ENCODE results near the gene TM9SF3. TPM values are rescaled to one million over a fixed set of nuclear protein-coding genes. Genes with fewer than 3 reads are reported as not detected.
A peak's percentile ranks its signal among the peaks of the same experiment; 100 is the strongest.

TM9SF3 gene
- 100 to 1,000 TPM in 1 of 2 experiments, 10 to 100 TPM in 1; 89.7 to 103 TPM for total RNA-seq
- 95.8 TPM for polyA plus RNA-seq

DNA sequence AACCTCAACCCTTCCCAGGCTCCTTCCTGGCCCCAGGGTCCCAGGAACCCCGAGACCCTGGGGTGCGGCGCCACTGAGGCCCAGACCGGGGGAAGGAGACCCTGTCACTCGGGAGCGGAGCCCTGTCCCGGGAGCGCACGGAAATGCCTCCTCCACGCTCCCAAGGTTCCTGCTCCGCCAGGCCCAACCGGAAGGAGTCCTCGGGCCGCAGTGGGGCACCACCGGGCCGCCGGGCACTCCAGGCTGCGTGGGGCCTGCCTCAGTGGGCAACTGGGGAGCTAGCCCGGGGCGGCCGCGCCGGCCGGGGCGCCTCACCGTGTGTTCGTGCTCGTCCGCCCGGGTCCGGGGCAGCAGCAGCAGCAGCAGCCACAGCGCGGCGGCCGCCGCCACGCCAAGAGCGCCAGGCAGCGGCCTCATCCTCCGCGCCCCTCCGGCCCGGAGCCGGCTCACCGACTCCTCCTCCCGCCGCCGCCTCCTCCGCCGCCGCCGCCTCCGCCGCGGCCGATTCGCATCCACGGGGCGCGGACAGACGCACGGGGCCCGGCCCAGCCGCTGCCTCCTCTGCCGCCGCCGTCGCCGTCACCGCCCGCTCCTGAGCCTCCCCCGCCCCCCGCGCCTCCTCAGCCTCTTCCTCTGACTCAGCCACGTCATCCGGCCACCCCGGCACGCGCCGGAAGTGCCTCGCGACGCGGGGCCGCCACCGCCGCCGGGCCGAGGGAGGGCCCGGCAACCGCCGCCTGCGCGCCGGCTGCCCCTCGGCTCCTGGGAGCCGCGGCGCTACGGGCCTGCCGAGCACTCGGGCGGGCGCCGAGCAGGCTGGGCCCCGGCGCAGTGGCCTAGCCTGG is at the start of gene TM9SF3:
TSS of gene TM9SF3 (minus strand) at position 594 of the 845 bp plus-strand sequence. CDS start at position 417, 177 bp downstream.
- Histone ChIP-seq H3K27me3 (ENCODE audit: insufficient read depth, low read length, poor library complexity, severe bottlenecking) (no peaks in the 10 kb centered on the region), H3K9me3 (ENCODE audit: low read length) (no peaks in the 10 kb centered on the region), H3K4me1 (ENCODE audit: insufficient read depth, low read length) (peaks cover 59% of the 10 kb centered on the region), H3K4me3 (ENCODE audit: low read length) (peak within 1 kb of the TSS; percentile 87), H3K36me3 (ENCODE audit: insufficient read depth, low read length) (no peaks in the 10 kb centered on the region), H3K27ac (ENCODE audit: low read depth, low read length) (peak within 1 kb of the TSS; percentile 98)
- peak within 1 kb of the TSS in 7 of 8 donors; percentile 96 to 100 (median 98) for H3K27ac Mint-ChIP-seq
- H3K4me3 Mint-ChIP-seq = peak within 1 kb of the TSS in 6 of 7 donors; percentile 91 to 99 (median 94)
- H3K36me3 Mint-ChIP-seq = peaks cover 0 to 19% (median 0%) of the 10 kb centered on the region in 3 donors
- ChIA-PET CTCF (interaction anchor here (0.6 to 1.3 kb wide), 3 partner anchors 23 to 692 kb away, joined by 3 to 5 read pairs (median 3); no protein-coding TSS in a partner anchor), POLR2A (no interaction called here)
- no peaks in the 10 kb centered on the region for H3K27me3 Mint-ChIP-seq
- no peaks in the 10 kb centered on the region for H3K9me3 Mint-ChIP-seq
- peak; percentile 90 to 96 (median 90) for DNase-seq
- peaks cover 42 to 47% (median 47%) of the 10 kb centered on the region in 3 donors for H3K4me1 Mint-ChIP-seq

DNA sequence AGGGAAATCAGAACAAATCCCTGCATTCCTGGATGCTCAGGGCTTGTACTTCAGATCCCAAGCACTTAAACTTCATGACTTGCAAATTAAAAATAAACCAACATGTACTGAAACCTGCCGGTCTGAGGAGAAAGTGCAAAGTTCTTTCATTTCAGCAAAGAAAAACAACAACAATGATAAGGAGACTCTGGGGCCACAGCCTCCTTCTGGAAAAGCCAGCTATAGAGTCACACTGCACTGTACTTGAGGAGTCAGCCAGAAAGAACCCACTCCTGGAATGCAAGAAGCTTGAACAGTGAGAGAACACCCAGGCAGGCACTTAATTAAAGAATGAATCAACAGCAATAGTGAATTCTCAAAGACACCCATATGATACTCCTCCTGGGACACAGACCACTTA is 49.7 kb upstream of the TM9SF3 start:
- POLR2A ChIA-PET = no interaction called here
- H3K27ac ChIP-seq (ENCODE audit: low read depth, low read length) = no peak overlapping the region
- H3K4me3 ChIP-seq (ENCODE audit: low read length) = no peak overlapping the region

DNA sequence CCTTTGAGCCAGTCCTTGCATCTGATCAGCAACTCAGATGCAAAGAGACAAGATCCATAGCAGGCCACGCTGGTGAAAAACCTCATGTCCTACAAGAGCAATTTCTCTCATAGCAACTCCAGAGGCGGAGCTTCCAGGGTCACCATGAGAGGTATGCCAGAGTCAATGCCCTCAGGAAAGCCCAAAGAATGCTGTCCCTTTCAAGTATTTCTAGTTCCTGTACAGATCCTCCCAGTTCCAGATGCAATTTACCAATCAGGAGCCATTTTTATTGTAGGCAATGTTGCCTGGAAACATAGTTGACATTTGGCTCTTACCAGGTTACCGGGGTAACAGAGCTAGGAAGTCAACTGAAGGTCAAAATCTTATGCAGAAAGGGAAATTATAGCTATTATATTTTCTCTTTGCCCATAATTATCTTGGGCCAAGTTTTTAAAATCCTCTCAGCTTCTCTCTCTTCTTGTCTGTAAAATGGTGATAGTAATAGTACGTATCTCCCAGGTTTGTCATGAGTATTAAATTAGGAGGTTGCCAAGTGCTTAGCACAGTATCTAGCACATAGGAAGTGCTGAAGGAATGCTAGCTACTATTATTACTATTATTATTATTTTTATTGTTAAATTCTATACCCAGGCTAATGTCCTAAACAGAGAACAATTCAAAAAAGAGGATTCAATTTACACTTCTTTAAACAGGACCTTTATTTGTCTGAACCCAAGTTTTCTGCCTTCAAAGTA is 46.3 kb upstream of the TM9SF3 start:
- POLR2A ChIA-PET = no interaction called here
- no peak overlapping the region for H3K4me3 Mint-ChIP-seq
- H3K27me3 ChIP-seq (ENCODE audit: insufficient read depth, low read length, poor library complexity, severe bottlenecking) = no peaks in the 10 kb centered on the region

More for the DNA sequence above, 49.7 kb upstream of the TM9SF3 start:
- CTCF ChIA-PET = interaction anchor here (0.6 kb wide), 1 partner anchor 388 kb away, joined by 3 read pairs; no protein-coding TSS in a partner anchor
- Histone ChIP-seq H3K27me3 (ENCODE audit: insufficient read depth, low read length, poor library complexity, severe bottlenecking) (no peaks in the 10 kb centered on the region), H3K4me1 (ENCODE audit: insufficient read depth, low read length) (no peaks in the 10 kb centered on the region), H3K36me3 (ENCODE audit: insufficient read depth, low read length) (no peaks in the 10 kb centered on the region), H3K9me3 (ENCODE audit: low read length) (no peaks in the 10 kb centered on the region)
- peaks cover 0 to 2% of the 10 kb centered on the region in 2 donors for H3K27me3 Mint-ChIP-seq
- peaks cover 5 to 6% (median 6%) of the 10 kb centered on the region in 3 donors for H3K4me1 Mint-ChIP-seq
- peaks cover 0 to 3% (median 1%) of the 10 kb centered on the region in 3 donors for H3K36me3 Mint-ChIP-seq
- DNase-seq = no peak
- no peaks in the 10 kb centered on the region for H3K9me3 Mint-ChIP-seq
- H3K27ac Mint-ChIP-seq = peak overlapping the region in 2 of 8 donors; percentile 15 to 23
- H3K4me3 Mint-ChIP-seq = no peak overlapping the region

DNA sequence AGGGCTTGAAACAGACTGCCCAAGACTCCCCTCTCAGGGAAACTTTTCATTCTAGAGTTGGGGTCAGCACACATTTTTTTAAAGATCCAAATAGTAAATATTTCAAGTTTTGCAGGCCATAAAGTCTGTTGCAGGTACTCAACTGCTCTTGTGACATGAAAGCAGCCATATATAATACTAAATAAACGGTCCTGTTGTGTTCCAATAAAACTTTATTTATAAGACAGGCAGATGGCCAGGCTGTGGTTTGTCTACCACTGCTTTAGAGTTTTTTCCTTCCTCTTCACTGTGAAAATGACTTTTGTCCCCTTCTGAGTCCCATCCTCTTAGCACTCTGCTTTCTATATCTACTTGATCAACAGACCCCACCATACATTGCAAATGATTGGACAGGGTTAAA is 40.5 kb upstream of the TM9SF3 start:
- H3K9me3 ChIP-seq (ENCODE audit: low read length) = no peaks in the 10 kb centered on the region
- peaks cover 5 to 16% (median 7%) of the 10 kb centered on the region in 3 donors for H3K36me3 Mint-ChIP-seq
- no peak overlapping the region for H3K4me3 ChIP-seq (ENCODE audit: low read length)
- POLR2A ChIA-PET = no interaction called here
- no peaks in the 10 kb centered on the region for H3K4me1 ChIP-seq (ENCODE audit: insufficient read depth, low read length)
- H3K27me3 Mint-ChIP-seq = no peaks in the 10 kb centered on the region
- no peaks in the 10 kb centered on the region for H3K36me3 ChIP-seq (ENCODE audit: insufficient read depth, low read length)
- no peaks in the 10 kb centered on the region for H3K4me1 Mint-ChIP-seq
- H3K27me3 ChIP-seq (ENCODE audit: insufficient read depth, low read length, poor library complexity, severe bottlenecking) = no peaks in the 10 kb centered on the region
- DNase-seq = no peak
- no peak overlapping the region for H3K4me3 Mint-ChIP-seq
- no peaks in the 10 kb centered on the region for H3K9me3 Mint-ChIP-seq
- CTCF ChIA-PET = no interaction called here
- no peak overlapping the region for H3K27ac ChIP-seq (ENCODE audit: low read depth, low read length)
- peak overlapping the region in 1 of 8 donors; percentile 67 for H3K27ac Mint-ChIP-seq

More for the DNA sequence above, 46.3 kb upstream of the TM9SF3 start:
- CTCF ChIA-PET = interaction anchor here (1.2 kb wide), 2 partner anchors 8 to 564 kb away, joined by 3 to 5 read pairs; no protein-coding TSS in a partner anchor
- Mint-ChIP-seq H3K9me3 (no peaks in the 10 kb centered on the region), H3K36me3 (peaks cover 0 to 1% (median 0%) of the 10 kb centered on the region in 3 donors), H3K27me3 (no peaks in the 10 kb centered on the region), H3K27ac (peak overlapping the region in 1 of 8 donors; percentile 40), H3K4me1 (no peaks in the 10 kb centered on the region)
- Histone ChIP-seq H3K4me1 (ENCODE audit: insufficient read depth, low read length) (no peaks in the 10 kb centered on the region), H3K36me3 (ENCODE audit: insufficient read depth, low read length) (no peaks in the 10 kb centered on the region), H3K9me3 (ENCODE audit: low read length) (no peaks in the 10 kb centered on the region), H3K4me3 (ENCODE audit: low read length) (no peak overlapping the region), H3K27ac (ENCODE audit: low read depth, low read length) (no peak overlapping the region)
- no peak for DNase-seq

DNA sequence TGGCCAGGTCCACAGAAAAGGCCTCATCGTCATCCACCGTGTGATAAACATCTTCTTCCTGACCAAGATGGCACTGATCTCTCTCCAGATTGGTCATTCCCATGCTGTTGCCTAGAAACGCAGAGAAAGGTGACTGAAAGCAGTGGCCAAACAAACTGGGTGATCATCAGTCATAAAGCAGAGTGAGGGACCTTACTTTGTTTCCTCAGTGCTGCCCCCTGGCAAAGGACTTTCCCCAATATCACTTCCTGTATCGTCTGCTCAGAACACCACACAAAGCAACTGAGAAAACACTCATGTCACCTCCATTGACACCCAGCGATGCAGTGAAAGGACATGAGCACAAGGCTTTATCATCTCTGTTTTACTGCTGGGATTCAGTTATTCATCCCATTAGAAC is 40.0 kb upstream of the TM9SF3 start:
- H3K27me3 ChIP-seq (ENCODE audit: insufficient read depth, low read length, poor library complexity, severe bottlenecking) = no peaks in the 10 kb centered on the region
- H3K36me3 Mint-ChIP-seq = peaks cover 5 to 16% (median 7%) of the 10 kb centered on the region in 3 donors
- H3K9me3 ChIP-seq (ENCODE audit: low read length) = no peaks in the 10 kb centered on the region
- H3K9me3 Mint-ChIP-seq = no peaks in the 10 kb centered on the region
- no peak overlapping the region for H3K27ac ChIP-seq (ENCODE audit: low read depth, low read length)
- ChIA-PET POLR2A (interaction anchor here (0.6 kb wide), 1 partner anchor 77 kb away, joined by 4 read pairs; no protein-coding TSS in a partner anchor), CTCF (no interaction called here)
- no peak overlapping the region for H3K4me3 Mint-ChIP-seq
- H3K4me1 ChIP-seq (ENCODE audit: insufficient read depth, low read length) = no peaks in the 10 kb centered on the region
- DNase-seq = peak in 1 of 5 donors; percentile 5
- no peaks in the 10 kb centered on the region for H3K4me1 Mint-ChIP-seq
- H3K27me3 Mint-ChIP-seq = no peaks in the 10 kb centered on the region
- no peak overlapping the region for H3K4me3 ChIP-seq (ENCODE audit: low read length)
- peak overlapping the region in 1 of 8 donors; percentile 92 for H3K27ac Mint-ChIP-seq
- H3K36me3 ChIP-seq (ENCODE audit: insufficient read depth, low read length) = no peaks in the 10 kb centered on the region

DNA sequence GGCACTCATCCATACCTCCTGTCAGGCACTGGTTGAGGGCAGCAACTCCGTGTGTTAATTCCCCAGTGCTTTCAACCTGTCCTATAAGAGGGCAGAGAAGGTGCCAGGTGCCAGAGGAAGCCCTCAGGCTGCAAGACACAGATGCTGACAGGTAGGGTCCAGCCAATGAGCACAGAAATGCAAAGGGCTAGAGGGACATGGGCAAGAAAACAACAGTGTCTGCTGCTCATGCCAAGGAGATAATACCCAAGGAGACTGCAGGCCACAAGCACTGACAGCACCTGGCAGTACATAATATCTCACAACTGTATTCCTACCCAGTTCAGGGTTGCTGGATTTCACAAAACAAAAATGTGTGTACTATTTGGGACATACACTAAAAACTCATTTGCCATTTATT is 38.4 kb upstream of the TM9SF3 start:
- POLR2A ChIA-PET = no interaction called here
- no peak overlapping the region for H3K4me3 Mint-ChIP-seq
- Histone ChIP-seq H3K4me1 (ENCODE audit: insufficient read depth, low read length) (no peaks in the 10 kb centered on the region), H3K36me3 (ENCODE audit: insufficient read depth, low read length) (no peaks in the 10 kb centered on the region), H3K27me3 (ENCODE audit: insufficient read depth, low read length, poor library complexity, severe bottlenecking) (no peaks in the 10 kb centered on the region), H3K27ac (ENCODE audit: low read depth, low read length) (no peak overlapping the region), H3K9me3 (ENCODE audit: low read length) (no peaks in the 10 kb centered on the region), H3K4me3 (ENCODE audit: low read length) (no peak overlapping the region)
- no peaks in the 10 kb centered on the region for H3K27me3 Mint-ChIP-seq
- DNase-seq = no peak
- CTCF ChIA-PET = no interaction called here
- H3K9me3 Mint-ChIP-seq = no peaks in the 10 kb centered on the region
- H3K36me3 Mint-ChIP-seq = peaks cover 5 to 24% (median 7%) of the 10 kb centered on the region in 3 donors
- no peaks in the 10 kb centered on the region for H3K4me1 Mint-ChIP-seq
- H3K27ac Mint-ChIP-seq = no peak overlapping the region

DNA sequence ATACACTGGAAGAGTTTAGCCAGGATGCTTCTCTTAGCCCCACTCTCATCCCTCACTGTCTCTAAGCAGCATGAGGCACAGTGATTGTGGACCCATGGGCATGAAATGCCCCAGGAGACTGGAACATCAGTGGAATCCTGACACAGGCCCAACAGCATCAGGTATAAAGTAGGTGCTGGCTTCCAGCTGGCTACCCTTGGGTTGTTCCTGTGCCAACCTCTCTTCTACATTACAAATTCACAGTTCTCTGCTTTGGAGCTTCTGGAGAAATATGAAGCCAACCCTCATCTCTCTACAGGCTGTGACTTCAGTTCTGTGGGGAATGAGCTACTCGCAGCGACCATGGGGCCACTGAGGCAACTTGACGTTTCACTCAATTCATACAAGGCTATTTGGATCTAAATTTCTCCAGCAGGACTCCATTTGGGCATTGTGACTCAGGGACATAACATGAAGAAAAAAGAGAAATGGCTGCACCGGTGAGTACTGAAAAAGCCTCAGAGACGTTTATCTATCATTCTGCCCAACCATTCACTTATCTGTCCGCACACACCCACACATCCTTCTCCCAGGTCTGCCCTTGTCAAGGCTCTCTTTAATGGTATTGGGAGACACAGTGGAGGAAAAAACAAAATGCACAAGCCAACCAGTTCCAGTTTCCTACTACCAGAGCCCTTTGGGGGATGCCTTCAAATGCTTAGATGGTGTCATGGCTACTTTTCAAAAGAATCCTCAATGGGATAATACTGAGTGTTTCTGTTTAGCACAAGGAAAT is 35.4 kb upstream of the TM9SF3 start:
- Mint-ChIP-seq H3K36me3 (peaks cover 2 to 28% (median 4%) of the 10 kb centered on the region in 3 donors), H3K4me3 (no peak overlapping the region), H3K27me3 (no peaks in the 10 kb centered on the region), H3K27ac (peak overlapping the region in 1 of 8 donors; percentile 42), H3K9me3 (no peaks in the 10 kb centered on the region), H3K4me1 (no peaks in the 10 kb centered on the region)
- DNase-seq = no peak
- no peak overlapping the region for H3K27ac ChIP-seq (ENCODE audit: low read depth, low read length)
- CTCF ChIA-PET = interaction anchor here (2.6 kb wide), 1 partner anchor 18 kb away, joined by 8 read pairs; no protein-coding TSS in a partner anchor
- H3K4me1 ChIP-seq (ENCODE audit: insufficient read depth, low read length) = no peaks in the 10 kb centered on the region
- no peaks in the 10 kb centered on the region for H3K36me3 ChIP-seq (ENCODE audit: insufficient read depth, low read length)
- no peak overlapping the region for H3K4me3 ChIP-seq (ENCODE audit: low read length)
- POLR2A ChIA-PET = no interaction called here
- no peaks in the 10 kb centered on the region for H3K27me3 ChIP-seq (ENCODE audit: insufficient read depth, low read length, poor library complexity, severe bottlenecking)
- H3K9me3 ChIP-seq (ENCODE audit: low read length) = no peaks in the 10 kb centered on the region

Data from CD8-positive, alpha-beta memory T cell (primary cell).